ENCODE results near the gene PRR15.

DNA sequence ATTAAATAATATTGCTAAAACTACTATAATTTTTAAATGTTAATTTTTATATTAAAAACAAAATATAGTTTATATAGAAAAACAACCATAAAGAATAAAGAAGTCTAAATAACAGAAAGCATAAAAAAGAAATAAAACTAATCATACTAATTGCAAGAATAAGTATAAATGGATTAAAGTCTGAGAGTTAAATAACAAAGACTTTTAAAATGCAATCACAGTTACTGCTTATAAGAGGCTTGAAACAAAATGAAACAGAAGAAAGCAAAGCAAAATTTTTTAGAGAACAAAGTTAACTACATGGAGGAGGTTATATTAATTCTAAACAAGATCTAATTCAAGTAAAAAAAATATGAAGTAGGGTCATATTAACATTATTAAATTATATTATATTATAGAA, 41.1 kb downstream of the PRR15 start:
- TF ChIP-seq, protein P1, sequence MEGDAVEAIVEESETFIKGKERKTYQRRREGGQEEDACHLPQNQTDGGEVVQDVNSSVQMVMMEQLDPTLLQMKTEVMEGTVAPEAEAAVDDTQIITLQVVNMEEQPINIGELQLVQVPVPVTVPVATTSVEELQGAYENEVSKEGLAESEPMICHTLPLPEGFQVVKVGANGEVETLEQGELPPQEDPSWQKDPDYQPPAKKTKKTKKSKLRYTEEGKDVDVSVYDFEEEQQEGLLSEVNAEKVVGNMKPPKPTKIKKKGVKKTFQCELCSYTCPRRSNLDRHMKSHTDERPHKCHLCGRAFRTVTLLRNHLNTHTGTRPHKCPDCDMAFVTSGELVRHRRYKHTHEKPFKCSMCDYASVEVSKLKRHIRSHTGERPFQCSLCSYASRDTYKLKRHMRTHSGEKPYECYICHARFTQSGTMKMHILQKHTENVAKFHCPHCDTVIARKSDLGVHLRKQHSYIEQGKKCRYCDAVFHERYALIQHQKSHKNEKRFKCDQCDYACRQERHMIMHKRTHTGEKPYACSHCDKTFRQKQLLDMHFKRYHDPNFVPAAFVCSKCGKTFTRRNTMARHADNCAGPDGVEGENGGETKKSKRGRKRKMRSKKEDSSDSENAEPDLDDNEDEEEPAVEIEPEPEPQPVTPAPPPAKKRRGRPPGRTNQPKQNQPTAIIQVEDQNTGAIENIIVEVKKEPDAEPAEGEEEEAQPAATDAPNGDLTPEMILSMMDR (conservative IDR thresholded peaks at IDR 0.05; ENCODE audit: low read depth, low read length), result no peak
- TF ChIP-seq RFX5 (IDR thresholded peaks at IDR 0.05; ENCODE audit: low read depth, low read length), result no peak
- no peak for TF ChIP-seq RAD21 (IDR thresholded peaks at IDR 0.05; ENCODE audit: low read length)
